H1 (cell line): Measurements from ENCODE around the gene DNAJC5G.
A peak's percentile ranks its signal among the peaks of the same experiment; 100 is the strongest.

Experiments used
- CTBP2 ChIP-seq: IDR thresholded peaks from 2 replicates; pipeline ENCODE4 v1.7.0; 2011; ENCODE audit warnings: borderline replicate concordance, mild to moderate bottlenecking, moderate library complexity, mixed read lengths, low read length; ENCODE audit not compliant: insufficient read depth, insufficient read length
- CTCF ChIP-seq, 3 experiments: IDR thresholded peaks; 1 replicate in 2 of 3; 2 replicates in 1 of 3; pipeline versions ENCODE4 v1.5.1 to v1.6.1; 2011; ENCODE audit warnings: low read length in 3 of 3, mild to moderate bottlenecking in 3 of 3, inconsistent platforms in 2 of 3, low read depth in 1 of 3, moderate library complexity in 1 of 3; ENCODE audit not compliant: insufficient read depth in 1 of 3; ENCODE audit errors: control extremely low read depth in 1 of 3
- EP300 ChIP-seq, 2 experiments: IDR thresholded peaks; 1 replicate in 1 of 2; 2 replicates in 1 of 2; pipeline ENCODE4 v1.6.1; 2011 to 2012; ENCODE audit warnings: low read depth in 2 of 2, low read length in 2 of 2, mild to moderate bottlenecking in 2 of 2, borderline replicate concordance in 1 of 2, inconsistent platforms in 1 of 2, moderate library complexity in 1 of 2
- POLR2A ChIP-seq, 2 experiments: IDR thresholded peaks; 1 replicate in 1 of 2; 2 replicates in 1 of 2; pipeline ENCODE4 v1.6.1; 2011; ENCODE audit warnings: low read depth in 2 of 2, low read length in 2 of 2, mild to moderate bottlenecking in 2 of 2; ENCODE audit errors: control extremely low read depth in 1 of 2
- POLR2AphosphoS5 ChIP-seq: IDR thresholded peaks from 2 replicates; pipeline ENCODE4 v1.6.1; 2011; ENCODE audit warnings: low read depth, low read length
- TEAD4 ChIP-seq: IDR thresholded peaks from 2 replicates; pipeline ENCODE4 v1.6.1; 2012; ENCODE audit warnings: low read depth, low read length, inconsistent platforms, mixed read lengths
- TF ChIP-seq, protein P1 (sequence below): IDR thresholded peaks from 2 replicates; pipeline ENCODE4 v1.6.1; 2012; ENCODE audit warnings: low read length, inconsistent platforms

- TF ChIP-seq POLR2A (IDR thresholded peaks at IDR 0.05; ENCODE audit: control extremely low read depth in 1 of 2, low read depth in 2 of 2, low read length in 2 of 2) (peak in 1 of 2 experiments; percentile 63; a peak in 2 of 3 replicates), POLR2AphosphoS5 (0 out of 2 replicates have a peak, but pooled peaks have one; percentile 29), TEAD4 (no peak; the same call in 1 of the 2 replicates), CTCF (IDR thresholded peaks at IDR 0.05; ENCODE audit: control extremely low read depth in 1 of 3, insufficient read depth in 1 of 3, low read depth in 1 of 3, low read length in 3 of 3) (peak in 2 of 3 experiments; percentile 76 to 88; a peak in 3 of 4 replicates), CTBP2 (no peak), EP300 (IDR thresholded peaks at IDR 0.05; ENCODE audit: borderline replicate concordance in 1 of 2, low read depth in 2 of 2, low read length in 2 of 2) (no peak)
- TF ChIP-seq, protein P1, sequence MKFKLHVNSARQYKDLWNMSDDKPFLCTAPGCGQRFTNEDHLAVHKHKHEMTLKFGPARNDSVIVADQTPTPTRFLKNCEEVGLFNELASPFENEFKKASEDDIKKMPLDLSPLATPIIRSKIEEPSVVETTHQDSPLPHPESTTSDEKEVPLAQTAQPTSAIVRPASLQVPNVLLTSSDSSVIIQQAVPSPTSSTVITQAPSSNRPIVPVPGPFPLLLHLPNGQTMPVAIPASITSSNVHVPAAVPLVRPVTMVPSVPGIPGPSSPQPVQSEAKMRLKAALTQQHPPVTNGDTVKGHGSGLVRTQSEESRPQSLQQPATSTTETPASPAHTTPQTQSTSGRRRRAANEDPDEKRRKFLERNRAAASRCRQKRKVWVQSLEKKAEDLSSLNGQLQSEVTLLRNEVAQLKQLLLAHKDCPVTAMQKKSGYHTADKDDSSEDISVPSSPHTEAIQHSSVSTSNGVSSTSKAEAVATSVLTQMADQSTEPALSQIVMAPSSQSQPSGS = no peak; the same call in 1 of the 2 replicates
Measured at GRCh38 chr2:27264753-27265535, 10.3 kb upstream of the DNAJC5G start.
